Nephron (organoid): ENCODE data around the gene ZNF333.
"Not testable (repeated sequence)": the region's sequence is repeated elsewhere in the genome, so short reads cannot be mapped to it uniquely, and the experiment has no call there.

Source experiments
- H3K27ac Mint-ChIP-seq, 3 experiments: 2 replicates each; pipeline ENCODE4 v1.8.0; 2020; ENCODE audit warnings: mixed read lengths in 3 of 3, mild to moderate bottlenecking in 2 of 3, moderate library complexity in 1 of 3
- H3K27me3 Mint-ChIP-seq: 2 replicates; pipeline ENCODE4 v1.8.0; 2021; ENCODE audit warnings: low read depth, mild to moderate bottlenecking, moderate library complexity, mixed read lengths
- H3K36me3 Mint-ChIP-seq: 2 replicates; pipeline ENCODE4 v1.8.0; 2020; ENCODE audit warnings: low read depth, mixed read lengths
- H3K4me1 Mint-ChIP-seq: 2 replicates; pipeline ENCODE4 v1.8.0; 2020; ENCODE audit warnings: mixed read lengths
- H3K4me3 Mint-ChIP-seq, 3 experiments: 2 replicates each; pipeline ENCODE4 v1.8.0; 2020; ENCODE audit warnings: mild to moderate bottlenecking in 3 of 3, mixed read lengths in 3 of 3, moderate library complexity in 2 of 3
- H3K9me3 Mint-ChIP-seq: 2 replicates; pipeline ENCODE4 v1.8.0; 2020; ENCODE audit warnings: mixed read lengths
- CTCF ChIP-seq, 3 experiments: fragments of 200-600 bp; sonication (generic); IDR thresholded peaks; one replicate each; pipeline ENCODE4 v1.5.0; 2021; ENCODE audit warnings: antibody characterized with exemption in 3 of 3; ENCODE audit not compliant: unreplicated experiment in 3 of 3

Gene ZNF333

GRCh38 chr19:14770944-14771839 lies 81.3 kb downstream of the ZNF333 start:
- no peaks in the 10 kb centered on the region for H3K9me3 Mint-ChIP-seq
- H3K4me1 Mint-ChIP-seq, result no peaks in the 10 kb centered on the region
- peaks cover 14% of the 10 kb centered on the region for H3K27me3 Mint-ChIP-seq
- H3K4me3 Mint-ChIP-seq, result no peak overlapping the region
- no peak overlapping the region for H3K27ac Mint-ChIP-seq
- TF ChIP-seq CTCF (IDR thresholded peaks at IDR 0.05; ENCODE audit: unreplicated experiment in 3 of 3), result no peak
- no peaks in the 10 kb centered on the region for H3K36me3 Mint-ChIP-seq

GRCh38 chr19:14772467-14772866 lies 82.6 kb downstream of the ZNF333 start:
- no peaks in the 10 kb centered on the region for H3K36me3 Mint-ChIP-seq
- H3K27ac Mint-ChIP-seq, result no peak overlapping the region
- no peaks in the 10 kb centered on the region for H3K4me1 Mint-ChIP-seq
- TF ChIP-seq CTCF (IDR thresholded peaks at IDR 0.05; ENCODE audit: unreplicated experiment in 3 of 3), result no peak
- H3K27me3 Mint-ChIP-seq, result peaks cover 23% of the 10 kb centered on the region
- no peak overlapping the region for H3K4me3 Mint-ChIP-seq
- H3K9me3 Mint-ChIP-seq, result no peaks in the 10 kb centered on the region

- no peak for TF ChIP-seq CTCF (IDR thresholded peaks at IDR 0.05; ENCODE audit: unreplicated experiment in 3 of 3)
- no peaks in the 10 kb centered on the region for H3K4me1 Mint-ChIP-seq
- no peaks in the 10 kb centered on the region for H3K9me3 Mint-ChIP-seq
- peaks cover 23% of the 10 kb centered on the region for H3K27me3 Mint-ChIP-seq
- H3K27ac Mint-ChIP-seq, result no peak overlapping the region
- no peak overlapping the region for H3K4me3 Mint-ChIP-seq
- H3K36me3 Mint-ChIP-seq, result no peaks in the 10 kb centered on the region
Measured at GRCh38 chr19:14772995-14773394, 83.1 kb downstream of the ZNF333 start.

GRCh38 chr19:14773722-14774121 lies 83.9 kb downstream of the ZNF333 start:
- peaks cover 23% of the 10 kb centered on the region for H3K27me3 Mint-ChIP-seq
- not testable (repeated sequence) for H3K9me3 Mint-ChIP-seq, H3K27ac Mint-ChIP-seq, H3K36me3 Mint-ChIP-seq, H3K4me3 Mint-ChIP-seq, H3K4me1 Mint-ChIP-seq

GRCh38 chr19:14774373-14774772 lies 84.5 kb downstream of the ZNF333 start:
- Mint-ChIP-seq H3K36me3 (no peaks in the 10 kb centered on the region), H3K4me3 (no peak overlapping the region), H3K4me1 (no peaks in the 10 kb centered on the region), H3K27me3 (peaks cover 26% of the 10 kb centered on the region), H3K27ac (no peak overlapping the region), H3K9me3 (no peaks in the 10 kb centered on the region)
- no peak for TF ChIP-seq CTCF (IDR thresholded peaks at IDR 0.05; ENCODE audit: unreplicated experiment in 3 of 3)

- not testable (repeated sequence) for H3K4me1 Mint-ChIP-seq, H3K4me3 Mint-ChIP-seq, H3K27ac Mint-ChIP-seq, H3K36me3 Mint-ChIP-seq, H3K9me3 Mint-ChIP-seq
- peaks cover 20% of the 10 kb centered on the region for H3K27me3 Mint-ChIP-seq
Measured at GRCh38 chr19:14775326-14775725, 85.5 kb downstream of the ZNF333 start.
